HepG2 (cell line): ENCODE results near the gene PNPLA3. TPM values are rescaled to one million over a fixed set of nuclear protein-coding genes. Genes with fewer than 3 reads are reported as not detected.

Experiments used
- ATAC-seq: fragments of 200-7000 bp; cut with Tn5 transposase; 3 replicates; pipeline ENCODE4 v1.9.1; 2020; ENCODE audit warnings: mild to moderate bottlenecking, moderate library complexity
- BruUV-seq: library from RNA; stranded (reverse); fragments of 400-500 nt; replicated peaks from 2 replicates; lab custom pipeline; 2021; lab: Mats Ljungman, UMichigan
- CTCF ChIA-PET: fragments of 300-600 bp; formaldehyde crosslinking; extraction: SDS; loops from one replicate; lab custom pipeline; 2021; ENCODE audit warnings: low total read pairs, inconsistent platforms, low intra/inter-chr PET ratio; lab: Yijun Ruan, JAX
- POLR2A ChIA-PET: fragments of 350-600 bp; sonication (Branson Sonifier 250); formaldehyde crosslinking; loops from one replicate; lab custom pipeline; 2020; ENCODE audit warnings: antibody characterized with exemption, inconsistent platforms; lab: Yijun Ruan, JAX
- DNase-seq: peaks from one replicate; pipeline ENCODE4 v3.0.0-alpha.2; 2015; ENCODE audit warnings: low spot score
- FAIRE-seq: peaks from 3 replicates; lab custom pipeline; 2011; peaks lifted over from hg19 to GRCh38; lab: Jason Lieb, UNC
- H2AFZ ChIP-seq: one replicate; pipeline ENCODE4 v1.6.1; 2011; ENCODE audit warnings: low read length, inconsistent platforms
- H3K27ac ChIP-seq: fragments of 300-600 bp; 3 replicates; pipeline ENCODE4 v1.8.0; 2011; ENCODE audit warnings: mixed run types, mild to moderate bottlenecking, mixed read lengths, low read length, inconsistent platforms; ENCODE audit not compliant: insufficient read depth; ENCODE audit errors: extremely low read length
- H3K27me3 ChIP-seq, 2 experiments: fragments of 200-600 bp in 1 of 2; 2 replicates in 1 of 2; 3 replicates in 1 of 2; pipeline versions ENCODE4 v1.6.0 to v1.8.0; 2011; ENCODE audit warnings: low read length in 2 of 2, mild to moderate bottlenecking in 2 of 2, moderate library complexity in 2 of 2, inconsistent platforms in 1 of 2; ENCODE audit not compliant: insufficient read depth in 2 of 2, control insufficient read depth in 1 of 2
- H3K36me3 ChIP-seq, 2 experiments: fragments of 200-600 bp in 1 of 2; replicated peaks in 1 of 2; 2 replicates in 1 of 2; 3 replicates in 1 of 2; pipeline versions ENCODE4 v1.5.1 to v1.8.0; 2011; ENCODE audit warnings: low read length in 2 of 2, inconsistent platforms in 1 of 2; ENCODE audit not compliant: insufficient read depth in 2 of 2, control insufficient read depth in 1 of 2
- H3K4me1 ChIP-seq: 2 replicates; pipeline ENCODE4 v1.5.1; 2012; ENCODE audit warnings: low read length, inconsistent platforms; ENCODE audit not compliant: insufficient read depth
- H3K4me2 ChIP-seq: 2 replicates; pipeline ENCODE4 v1.6.0; 2011; ENCODE audit warnings: low read depth, low read length, inconsistent platforms
- H3K4me3 ChIP-seq, 3 experiments: fragments of 200-600 bp in 1 of 3; sonication (generic), shearing (Covaris generic) in 1 of 3; replicated peaks in 1 of 3; 2 replicates each; pipeline ENCODE4 v1.5.1; 2011 to 2016; ENCODE audit warnings: low read length in 3 of 3, inconsistent platforms in 2 of 3, low read depth in 2 of 3, mild to moderate bottlenecking in 2 of 3, control low read depth in 1 of 3, mixed read lengths in 1 of 3; ENCODE audit not compliant: insufficient read depth in 1 of 3
- H3K79me2 ChIP-seq: one replicate; pipeline ENCODE4 v1.6.1; 2011; ENCODE audit warnings: low read length, inconsistent platforms; ENCODE audit not compliant: insufficient read depth
- H3K9ac ChIP-seq: 2 replicates; pipeline ENCODE4 v1.6.0; 2011; ENCODE audit warnings: mild to moderate bottlenecking, low read depth, low read length, inconsistent platforms; ENCODE audit not compliant: insufficient read depth
- H3K9me3 ChIP-seq: 2 replicates; pipeline ENCODE4 v1.5.1; 2012; ENCODE audit warnings: mild to moderate bottlenecking, low read length
- H4K20me1 ChIP-seq: 2 replicates; pipeline ENCODE4 v1.6.0; 2011; ENCODE audit warnings: inconsistent platforms, mild to moderate bottlenecking, low read length, moderate library complexity; ENCODE audit not compliant: insufficient read depth
- ATF7 ChIP-seq, 2 experiments: fragments of 450-650 bp in 1 of 2; sonication (generic) in 1 of 2; formaldehyde crosslinking in 1 of 2; IDR thresholded peaks; 2 replicates each; pipeline versions ENCODE4 v1.4.0 to v1.6.1; 2016 to 2020; ENCODE audit warnings: antibody characterized with exemption in 1 of 2, mild to moderate bottlenecking in 1 of 2, missing genetic modification reagents in 1 of 2
- DMAP1 ChIP-seq: IDR thresholded peaks from 2 replicates; pipeline ENCODE4 v1.6.1; 2016
- ELF1 ChIP-seq: sonication (generic); formaldehyde crosslinking; IDR thresholded peaks from 2 replicates; pipeline ENCODE4 v1.4.0; 2020; ENCODE audit warnings: missing genetic modification reagents
- HCFC1 ChIP-seq: fragments of 150-350 bp; IDR thresholded peaks from 2 replicates; pipeline ENCODE4 v1.6.1; 2014; ENCODE audit warnings: low read depth, low read length
- KLF15 ChIP-seq: sonication (generic); formaldehyde crosslinking; IDR thresholded peaks from 2 replicates; pipeline ENCODE4 v1.8.1; 2023; ENCODE audit warnings: borderline replicate concordance, mild to moderate bottlenecking, inconsistent platforms, missing genetic modification reagents, mixed read lengths
- NFE2 ChIP-seq: sonication (generic); formaldehyde crosslinking; IDR thresholded peaks from 2 replicates; pipeline ENCODE4 v1.4.0; 2020; ENCODE audit warnings: missing genetic modification reagents
- PCBP1 ChIP-seq: fragments of 200-400 bp; formaldehyde crosslinking; IDR thresholded peaks from 2 replicates; pipeline ENCODE4 v1.6.1; 2017; ENCODE audit warnings: mild to moderate bottlenecking, low read depth, low read length, borderline replicate concordance
- PLSCR1 ChIP-seq: sonication (generic); formaldehyde crosslinking; IDR thresholded peaks from 2 replicates; pipeline ENCODE4 v1.5.0; 2020; ENCODE audit warnings: missing genetic modification reagents, mild to moderate bottlenecking, borderline replicate concordance
- RFX1 ChIP-seq: fragments of 450-650 bp; IDR thresholded peaks from 2 replicates; pipeline ENCODE4 v1.6.1; 2017
- SP1 ChIP-seq, 2 experiments: fragments of 450-650 bp in 1 of 2; sonication (generic) in 1 of 2; formaldehyde crosslinking in 1 of 2; IDR thresholded peaks; 2 replicates each; pipeline versions ENCODE4 v1.4.0 to v1.6.1; 2016 to 2020; ENCODE audit warnings: missing genetic modification reagents in 1 of 2
- SP140L ChIP-seq: sonication (generic); formaldehyde crosslinking; IDR thresholded peaks from 2 replicates; pipeline ENCODE4 v1.4.0; 2020; ENCODE audit warnings: missing genetic modification reagents, borderline replicate concordance
- TEF ChIP-seq: sonication (generic); formaldehyde crosslinking; IDR thresholded peaks from 2 replicates; pipeline ENCODE4 v1.5.0; 2020; ENCODE audit warnings: missing genetic modification reagents
- TOE1 ChIP-seq: sonication (generic); formaldehyde crosslinking; IDR thresholded peaks from 2 replicates; pipeline ENCODE4 v1.4.0; 2020; ENCODE audit warnings: mild to moderate bottlenecking, missing genetic modification reagents
- ZBTB25 ChIP-seq: IDR thresholded peaks from 2 replicates; pipeline ENCODE4 v1.6.1; 2018; ENCODE audit warnings: missing genetic modification reagents
- ZNF432 ChIP-seq: sonication (generic); formaldehyde crosslinking; IDR thresholded peaks from 2 replicates; pipeline ENCODE4 v1.5.0; 2020; ENCODE audit warnings: missing genetic modification reagents, mild to moderate bottlenecking, borderline replicate concordance
- WGBS: methylation state at CpG from one replicate; pipeline ENCODE4 v1.1.6; 2017; ENCODE audit warnings: low lambda C conversion rate; 5-methylcytosine and 5-hydroxymethylcytosine counted together
- in situ Hi-C: cut with HindIII; loops from 2 replicates; pipeline ENCODE4 v1.10.0; 2017; ENCODE audit warnings: low pct_unique_long_range_greater_than_20kb; ENCODE audit not compliant: extremely low pct_ligation_motif_present
- intact Hi-C: fragments of 100-400 bp; cut with micrococcal nuclease; formaldehyde crosslinking; loops from one replicate; pipeline ENCODE4 v1.10.0; 2022; ENCODE audit not compliant: unreplicated experiment
- polyA plus RNA-seq, 8 experiments: library from polyadenylated mRNA; depleted of rRNA in 3 of 8; stranded (reverse) in 7 of 8; unstranded in 1 of 8; fragments of >200 nt; fragmentation: Illumina TruSeq in 4 of 8; extraction: Trizol in 4 of 8; gene quantifications; 2 replicates each; pipeline versions ENCODE4 v1.2.1 to v1.2.3, GENCODE V29; 2011 to 2016; ENCODE audit warnings: low read depth in 4 of 8, missing spikeins in 1 of 8, mixed read lengths in 1 of 8; ENCODE audit not compliant: insufficient read depth in 1 of 8
- total RNA-seq, 5 experiments: library from RNA; depleted of rRNA; stranded (reverse); fragments of >200 nt; fragmentation: Illumina TruSeq; extraction: Trizol; gene quantifications; 2 replicates each; pipeline ENCODE4 v1.2.3, GENCODE V29; 2016; ENCODE audit warnings: low read depth in 1 of 5

Gene PNPLA3
- total and polyA plus RNA-seq, 2 of the 13 experiments (the other 11 are each of a cell fraction or from before 2014, with no cell fraction given) = 16.9 to 19.8 TPM

GRCh38 chr22:43910178-43910695 is 13.4 kb upstream of the PNPLA3 start:
- DNase-seq (no peak), FAIRE-seq (no peak), ATAC-seq (no peak)
- no peak overlapping the region for H3K9ac ChIP-seq
- H2AFZ ChIP-seq = no peak overlapping the region
- no peak overlapping the region for H3K27ac ChIP-seq
- no peaks in the 10 kb centered on the region for H3K36me3 ChIP-seq
- intact Hi-C loops = no loop called here
- H3K4me3 ChIP-seq = no peak overlapping the region
- H3K9me3 ChIP-seq = no peaks in the 10 kb centered on the region
- H3K4me1 ChIP-seq = 0 out of 2 replicates have a peak, but pooled peaks cover 5% of the 10 kb centered on the region
- no peaks in the 10 kb centered on the region for H3K79me2 ChIP-seq
- no peaks in the 10 kb centered on the region for H4K20me1 ChIP-seq
- CTCF ChIA-PET = no interaction called here
- H3K27me3 ChIP-seq = peaks cover 2 to 14% of the 10 kb centered on the region in 2 experiments; a peak in 3 of 5 replicates
- TF ChIP-seq ATF7 (IDR thresholded peaks at IDR 0.05) (peak; percentile 88), ATF7 (CRISPR knock-in tag; IDR thresholded peaks at IDR 0.05) (no peak), ZBTB25 (CRISPR knock-in tag) (no peak)
- TF ChIP-seq, all 625 proteins: peak for 1
- BruUV-seq = no TSS peak
- 23% methylated on average over 4 of the region's 6 CpGs for whole genome bisulfite sequencing
- in situ Hi-C loops = no loop called here
- no peak overlapping the region for H3K4me2 ChIP-seq
- POLR2A ChIA-PET = no interaction called here

GRCh38 chr22:43911351-43911750 is 12.3 kb upstream of the PNPLA3 start:
- intact Hi-C loops = no loop called here
- DNase-seq = no peak
- H3K4me3 ChIP-seq = no peak overlapping the region
- in situ Hi-C loops = no loop called here
- H3K36me3 ChIP-seq = no peaks in the 10 kb centered on the region
- WGBS = 3% methylated on average over 4 of the region's 4 CpGs
- TF ChIP-seq ZNF432 (CRISPR knock-in tag) (no peak), PCBP1 (no peak), PLSCR1 (CRISPR knock-in tag) (no peak), RFX1 (no peak), SP140L (CRISPR knock-in tag) (no peak), KLF15 (CRISPR knock-in tag) (no peak), ELF1 (no peak), TOE1 (no peak), NFE2 (no peak), TEF (CRISPR knock-in tag) (no peak), HCFC1 (no peak), SP1 (IDR thresholded peaks at IDR 0.05) (no peak), SP1 (CRISPR knock-in tag; IDR thresholded peaks at IDR 0.05) (no peak), DMAP1 (CRISPR knock-in tag) (no peak)
- TF ChIP-seq, all 625 proteins: peak for 0
- no TSS peak for BruUV-seq
- H3K79me2 ChIP-seq = no peaks in the 10 kb centered on the region
- CTCF ChIA-PET = no interaction called here
- ATAC-seq = no peak
- no peak overlapping the region for H3K4me2 ChIP-seq
- no peaks in the 10 kb centered on the region for H4K20me1 ChIP-seq
- no peaks in the 10 kb centered on the region for H3K9me3 ChIP-seq
- no peak for FAIRE-seq
- no peak overlapping the region for H2AFZ ChIP-seq
- POLR2A ChIA-PET = no interaction called here
- no peak overlapping the region for H3K9ac ChIP-seq
- H3K27me3 ChIP-seq = peaks cover 2 to 14% of the 10 kb centered on the region in 2 experiments; a peak in 3 of 5 replicates
- H3K4me1 ChIP-seq = peaks cover 11% of the 10 kb centered on the region; the same call in 1 of the 2 replicates
- H3K27ac ChIP-seq = no peak overlapping the region
